ENCODE data around the gene GRPEL1.

The GRPEL1 gene

DNA sequence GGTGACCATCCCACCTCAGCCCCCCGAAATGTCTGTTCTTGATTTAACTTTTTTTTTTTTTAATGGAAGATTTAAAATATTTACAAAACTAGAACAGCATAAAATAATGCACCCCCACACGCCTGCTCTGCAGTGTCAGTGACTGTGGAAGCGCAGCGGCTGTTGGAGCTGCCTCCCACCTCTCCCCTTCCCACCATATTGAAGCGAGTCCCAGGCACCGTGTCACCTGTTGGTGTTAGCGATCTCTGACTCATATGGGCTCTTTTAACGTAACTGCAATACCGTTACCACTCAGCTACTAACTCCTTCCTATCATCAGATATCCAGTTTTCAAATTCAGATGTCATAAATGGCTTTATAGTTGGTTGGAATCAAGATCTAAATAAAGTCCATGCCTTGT is 41.8 kb downstream of the GRPEL1 start:
- no peak overlapping the region for H3K4me3 ChIP-seq (ENCODE audit: low read depth, low read length)

DNA sequence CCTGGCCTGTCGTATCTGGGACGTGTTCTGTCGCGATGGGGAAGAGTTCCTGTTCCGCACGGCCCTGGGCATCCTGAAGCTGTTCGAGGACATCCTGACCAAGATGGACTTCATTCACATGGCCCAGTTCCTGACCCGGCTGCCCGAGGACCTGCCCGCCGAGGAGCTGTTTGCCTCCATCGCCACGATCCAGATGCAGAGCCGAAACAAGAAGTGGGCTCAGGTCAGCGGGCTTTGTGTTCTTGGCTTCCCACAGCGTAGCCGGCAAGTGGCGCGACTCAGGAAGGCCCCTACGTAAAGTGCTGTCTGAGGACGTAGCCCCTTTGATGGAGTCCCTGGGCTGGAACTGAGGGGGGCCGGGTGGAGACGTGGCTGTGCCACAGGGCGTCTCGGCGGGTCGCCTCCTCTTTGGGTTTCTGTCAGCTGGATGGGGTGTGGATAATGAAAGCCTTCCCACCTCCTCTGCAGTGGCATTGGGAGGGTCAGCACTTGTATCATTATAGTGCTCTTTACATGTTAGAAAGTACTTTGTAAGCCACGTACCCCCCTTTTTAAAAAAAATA is 42.7 kb downstream of the GRPEL1 start:
- no peak overlapping the region for H3K4me3 ChIP-seq (ENCODE audit: low read depth, low read length)

- H3K4me3 ChIP-seq (ENCODE audit: low read depth, low read length): no peak overlapping the region
Observed at GRCh38 chr4:7024336-7024890, 43.5 kb downstream of the GRPEL1 start.

DNA sequence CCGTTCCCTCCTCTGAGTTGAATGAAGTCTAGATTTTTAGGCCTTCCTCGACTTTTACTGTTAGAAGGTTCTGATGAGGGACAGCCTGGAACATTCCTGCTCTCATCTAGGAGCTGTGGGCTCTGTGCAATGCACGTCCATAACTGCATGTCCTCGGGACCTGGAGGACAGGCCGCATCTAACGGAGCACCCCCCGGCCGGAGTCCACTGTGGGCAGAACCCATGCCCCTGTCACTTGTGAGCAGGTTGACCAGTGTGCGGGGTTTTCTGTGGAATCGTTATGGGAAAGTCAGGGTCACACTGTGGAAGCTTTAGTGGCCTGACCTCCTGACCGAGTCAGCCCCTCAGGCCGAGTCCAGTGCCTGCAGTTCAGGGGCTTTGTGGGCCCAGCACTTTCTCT is 44.0 kb downstream of the GRPEL1 start:
- H3K4me3 ChIP-seq (ENCODE audit: low read depth, low read length): no peak overlapping the region

DNA sequence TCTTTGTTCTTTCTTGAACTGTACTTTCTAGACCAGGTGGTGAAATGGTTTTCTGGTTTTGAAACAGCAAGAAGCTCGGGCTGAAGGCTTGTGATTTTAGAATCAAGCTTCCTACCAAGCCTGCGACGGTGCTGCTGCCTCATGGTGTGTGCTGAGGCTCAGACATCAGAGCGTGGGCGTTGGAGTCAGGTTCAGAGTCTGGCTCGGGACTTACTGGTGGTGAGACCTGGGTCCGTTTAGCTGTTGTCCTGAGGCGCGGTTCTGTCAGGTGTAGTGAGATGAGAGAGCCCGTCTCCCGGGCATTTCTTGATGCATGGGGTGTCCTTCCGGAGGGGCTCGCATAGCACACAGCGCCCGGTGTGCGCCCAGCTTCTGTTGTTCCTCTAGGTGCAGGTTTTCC is 44.4 kb downstream of the GRPEL1 start:
- H3K4me3 ChIP-seq (ENCODE audit: low read depth, low read length): no peak overlapping the region

DNA sequence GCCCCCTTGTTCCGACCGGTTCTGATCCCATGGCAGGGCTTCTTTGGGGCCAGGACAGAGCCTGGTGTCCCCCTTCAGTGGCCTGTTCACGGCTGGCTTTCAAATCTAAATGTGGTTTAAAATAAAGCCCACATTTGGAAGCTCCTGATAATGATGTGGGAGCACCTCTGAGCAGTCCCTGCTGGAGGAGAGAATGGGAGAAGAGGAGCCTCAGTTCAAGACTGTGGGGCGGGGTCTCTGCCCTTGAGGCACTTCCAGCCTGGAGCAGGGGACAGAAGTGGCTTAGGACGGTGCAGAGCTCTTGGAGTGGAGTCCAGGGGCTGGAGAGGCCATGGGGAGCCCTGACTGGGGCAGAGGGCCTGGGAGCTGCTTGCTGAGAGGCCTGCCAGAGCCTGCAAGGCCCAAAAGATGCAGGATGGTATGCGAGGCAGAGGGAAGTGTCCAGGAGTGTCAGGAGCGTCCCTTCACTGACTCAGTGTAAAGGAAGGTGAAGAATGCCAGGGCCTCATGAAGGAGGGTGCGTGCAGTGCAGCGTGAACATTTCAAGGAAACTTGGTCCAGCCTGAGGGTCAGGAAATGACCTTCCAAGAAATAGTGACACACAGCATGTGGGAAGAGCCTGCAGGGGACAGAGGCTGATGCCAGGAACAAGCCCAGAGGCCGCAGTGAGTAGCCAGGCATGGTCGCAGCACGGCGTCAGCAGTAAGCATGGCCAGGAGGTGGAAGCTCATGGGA is 45.8 kb downstream of the GRPEL1 start:
- H3K4me3 ChIP-seq (ENCODE audit: low read depth, low read length): no peak overlapping the region

DNA sequence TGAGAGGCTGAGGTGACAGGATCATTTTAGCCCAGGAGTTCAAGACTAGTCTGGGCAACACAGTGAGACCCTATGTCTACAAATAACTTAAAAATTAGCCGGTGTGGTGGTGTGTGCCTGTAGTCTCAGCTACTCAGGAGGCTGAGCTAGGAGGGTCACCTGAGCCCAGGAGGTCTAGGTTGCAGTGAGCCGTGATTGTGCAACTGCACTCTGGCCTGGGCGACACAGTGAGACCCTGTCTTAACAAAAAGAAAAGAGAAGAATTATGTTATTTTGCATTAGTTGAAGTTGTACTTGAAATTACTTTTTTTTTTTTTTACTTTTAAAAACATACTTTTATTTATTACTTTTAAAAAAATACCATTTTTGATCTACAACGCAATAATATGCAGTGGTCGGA is 46.5 kb downstream of the GRPEL1 start:
- H3K4me3 ChIP-seq (ENCODE audit: low read depth, low read length): no peak overlapping the region

- H3K4me3 ChIP-seq (ENCODE audit: low read depth, low read length): no peak overlapping the region
Observed at GRCh38 chr4:7020856-7021255, 47.0 kb downstream of the GRPEL1 start.

DNA sequence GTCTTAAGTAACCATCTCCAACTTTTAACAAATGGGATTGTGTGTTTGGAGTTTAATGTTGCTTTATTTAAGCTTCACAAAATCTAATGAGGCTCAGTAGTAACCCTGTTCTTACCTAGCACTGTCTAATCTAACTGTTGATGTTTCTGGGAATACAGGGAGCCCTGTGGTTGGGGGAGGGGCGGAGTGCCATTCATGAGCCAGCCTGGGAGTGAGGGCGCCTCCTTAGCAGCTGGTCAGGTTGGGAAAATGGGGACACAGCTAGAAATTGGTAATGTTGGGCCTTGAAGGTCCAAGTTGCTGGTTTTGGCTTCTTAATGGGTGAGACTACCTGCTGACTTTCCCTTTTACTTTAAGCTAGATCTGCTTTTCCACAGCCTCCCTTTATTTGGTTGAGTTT is 47.6 kb downstream of the GRPEL1 start:
- no peak overlapping the region for H3K4me3 ChIP-seq (ENCODE audit: low read depth, low read length)

DNA sequence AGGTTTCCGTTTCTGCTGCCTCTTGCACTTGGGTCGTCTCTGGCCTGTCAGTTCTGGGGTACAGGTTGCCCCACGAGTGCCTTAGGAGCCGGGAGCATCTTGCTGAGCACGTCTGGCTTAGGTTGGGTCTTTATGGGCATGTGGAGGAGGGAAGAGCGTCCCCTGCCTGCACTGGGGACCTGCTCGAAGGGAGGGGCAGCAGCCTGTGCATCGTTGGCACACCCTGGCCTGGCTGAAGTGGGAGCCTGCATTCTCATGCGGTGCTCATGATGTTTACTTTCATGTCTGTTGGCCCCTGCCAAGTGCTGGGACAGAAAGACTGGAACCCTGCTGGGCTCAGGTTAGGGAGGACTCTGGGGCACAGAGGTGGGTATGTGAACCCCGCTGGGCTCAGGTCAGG is 48.5 kb downstream of the GRPEL1 start:
- H3K4me3 ChIP-seq (ENCODE audit: low read depth, low read length): no peak overlapping the region

- H3K4me3 ChIP-seq (ENCODE audit: low read depth, low read length): no peak overlapping the region
Observed at GRCh38 chr4:7018281-7018680, 49.6 kb downstream of the GRPEL1 start.

- no peak overlapping the region for H3K4me3 ChIP-seq (ENCODE audit: low read depth, low read length)
Observed at GRCh38 chr4:7017446-7018048, 50.3 kb downstream of the GRPEL1 start.

GRCh38 chr4:7016512-7016911 is 51.4 kb downstream of the GRPEL1 start:
- H3K4me3 ChIP-seq (ENCODE audit: low read depth, low read length): no peak overlapping the region

- no peak overlapping the region for H3K4me3 ChIP-seq (ENCODE audit: low read depth, low read length)
Observed at GRCh38 chr4:7016086-7016485, 51.8 kb downstream of the GRPEL1 start.

GRCh38 chr4:7015383-7016035 is 52.4 kb downstream of the GRPEL1 start:
- H3K4me3 ChIP-seq (ENCODE audit: low read depth, low read length): no peak overlapping the region

- no peak overlapping the region for H3K4me3 ChIP-seq (ENCODE audit: low read depth, low read length)
Observed at GRCh38 chr4:7014815-7015214, 53.0 kb downstream of the GRPEL1 start.

GRCh38 chr4:7013175-7013574 is 54.7 kb downstream of the GRPEL1 start:
- H3K4me3 ChIP-seq (ENCODE audit: low read depth, low read length): no peak overlapping the region

- H3K4me3 ChIP-seq (ENCODE audit: low read depth, low read length): no peak overlapping the region
Observed at GRCh38 chr4:7009564-7009963, 58.3 kb downstream of the GRPEL1 start.
